Hepatocyte (in vitro differentiated cells): ENCODE data around the gene CASKIN1.

Experiments
- EZH2 ChIP-seq: fragments of 200-600 bp; sonication (generic); IDR thresholded peaks from 2 replicates; pipeline ENCODE4 v1.6.1; 2016; ENCODE audit warnings: antibody characterized with exemption, mild to moderate bottlenecking, borderline replicate concordance
- EZH2phosphoT487 ChIP-seq: fragments of 200-600 bp; sonication (generic); IDR thresholded peaks from one replicate; pipeline ENCODE4 v1.6.1; 2018; ENCODE audit warnings: antibody characterized with exemption, mild to moderate bottlenecking, low read depth, moderate library complexity; ENCODE audit not compliant: unreplicated experiment, severe bottlenecking
- TF ChIP-seq, protein P1 (sequence below): fragments of 200-600 bp; sonication (generic); IDR thresholded peaks from 2 replicates; pipeline ENCODE4 v1.5.1; 2016; ENCODE audit warnings: antibody characterized with exemption, mild to moderate bottlenecking; ENCODE audit not compliant: poor library complexity

GRCh38 chr16:2223221-2223941, 27.0 kb upstream of the CASKIN1 start, which contains the start of gene E4F1:
- TF ChIP-seq, protein P1, sequence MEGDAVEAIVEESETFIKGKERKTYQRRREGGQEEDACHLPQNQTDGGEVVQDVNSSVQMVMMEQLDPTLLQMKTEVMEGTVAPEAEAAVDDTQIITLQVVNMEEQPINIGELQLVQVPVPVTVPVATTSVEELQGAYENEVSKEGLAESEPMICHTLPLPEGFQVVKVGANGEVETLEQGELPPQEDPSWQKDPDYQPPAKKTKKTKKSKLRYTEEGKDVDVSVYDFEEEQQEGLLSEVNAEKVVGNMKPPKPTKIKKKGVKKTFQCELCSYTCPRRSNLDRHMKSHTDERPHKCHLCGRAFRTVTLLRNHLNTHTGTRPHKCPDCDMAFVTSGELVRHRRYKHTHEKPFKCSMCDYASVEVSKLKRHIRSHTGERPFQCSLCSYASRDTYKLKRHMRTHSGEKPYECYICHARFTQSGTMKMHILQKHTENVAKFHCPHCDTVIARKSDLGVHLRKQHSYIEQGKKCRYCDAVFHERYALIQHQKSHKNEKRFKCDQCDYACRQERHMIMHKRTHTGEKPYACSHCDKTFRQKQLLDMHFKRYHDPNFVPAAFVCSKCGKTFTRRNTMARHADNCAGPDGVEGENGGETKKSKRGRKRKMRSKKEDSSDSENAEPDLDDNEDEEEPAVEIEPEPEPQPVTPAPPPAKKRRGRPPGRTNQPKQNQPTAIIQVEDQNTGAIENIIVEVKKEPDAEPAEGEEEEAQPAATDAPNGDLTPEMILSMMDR: no peak
- TF ChIP-seq EZH2 (no peak), EZH2phosphoT487 (no peak)
